B cell (primary cell): ENCODE data around the gene CCDC137. TPM values are rescaled to one million over a fixed set of nuclear protein-coding genes. Genes with fewer than 3 reads are reported as not detected.

ENCODE experiments used
- ATAC-seq: fragments of 200-7000 bp; cut with Tn5 transposase; one replicate; pipeline ENCODE4 v1.10.0; 2021; ENCODE audit warnings: low read depth, mild to moderate bottlenecking, moderate number of reproducible peaks, moderate library complexity
- CTCF ChIA-PET: fragments of 350-600 bp; sonication (Branson Sonifier 250); formaldehyde crosslinking; loops from one replicate; lab custom pipeline; 2021; ENCODE audit warnings: antibody characterized with exemption, inconsistent platforms; lab: Charles Lee
- POLR2A ChIA-PET: fragments of 350-600 bp; sonication (Branson Sonifier 250); formaldehyde crosslinking; loops from one replicate; lab custom pipeline; 2021; ENCODE audit warnings: antibody characterized with exemption; lab: Charles Lee
- DNase-seq: peaks from one replicate; pipeline ENCODE4 v3.0.0; 2013
- H2AFZ ChIP-seq: 2 replicates; pipeline ENCODE4 v1.6.1; 2012; ENCODE audit warnings: mild to moderate bottlenecking, low read depth, low read length; ENCODE audit not compliant: insufficient read depth, poor library complexity, severe bottlenecking
- H3K27ac ChIP-seq, 2 donors: 1 replicate in 1 of 2; 2 replicates in 1 of 2; pipeline ENCODE4 v1.5.1; 2012 to 2013; ENCODE audit warnings: low read length in 2 of 2, mild to moderate bottlenecking in 2 of 2, moderate library complexity in 1 of 2
- H3K27me3 ChIP-seq, 4 experiments: fragments of 200-600 bp in 1 of 4; sonication (generic) in 1 of 4; replicated peaks in 1 of 4; 1 replicate in 2 of 4; 2 replicates in 2 of 4; pipeline versions ENCODE4 v1.6.1 to v1.7.0; 2013 to 2016; ENCODE audit warnings: low read length in 3 of 4, mild to moderate bottlenecking in 2 of 4, mixed read lengths in 1 of 4, moderate library complexity in 1 of 4; ENCODE audit not compliant: insufficient read depth in 4 of 4, control insufficient read depth in 3 of 4; ENCODE audit errors: control extremely low read depth in 1 of 4
- H3K36me3 ChIP-seq, 2 experiments: replicated peaks in 1 of 2; 1 replicate in 1 of 2; 2 replicates in 1 of 2; pipeline versions ENCODE4 v1.6.1 to v1.7.1; 2013; ENCODE audit warnings: low read length in 1 of 2; ENCODE audit not compliant: insufficient read depth in 2 of 2, control insufficient read depth in 1 of 2; ENCODE audit errors: control extremely low read depth in 1 of 2, extremely low read depth in 1 of 2
- H3K4me1 ChIP-seq, 2 donors: fragments of 200-600 bp in 1 of 2; sonication (generic) in 1 of 2; 1 replicate in 1 of 2; 2 replicates in 1 of 2; pipeline versions ENCODE4 v1.5.1 to v1.6.1; 2013 to 2017; ENCODE audit warnings: low read length in 2 of 2; ENCODE audit not compliant: control insufficient read depth in 2 of 2, insufficient read depth in 2 of 2
- H3K4me2 ChIP-seq: replicated peaks from 2 replicates; pipeline ENCODE3; 2012; ENCODE audit warnings: mild to moderate bottlenecking, low read depth, low read length; ENCODE audit not compliant: poor library complexity, severe bottlenecking
- H3K4me3 ChIP-seq, 5 experiments: fragments of 200-600 bp in 1 of 5; sonication (generic) in 1 of 5; 1 replicate in 3 of 5; 2 replicates in 2 of 5; pipeline versions ENCODE4 v1.5.1 to v1.7.0; 2011 to 2016; ENCODE audit warnings: low read length in 4 of 5, mild to moderate bottlenecking in 4 of 5, low read depth in 2 of 5, control low read depth in 1 of 5, moderate library complexity in 1 of 5; ENCODE audit not compliant: insufficient read depth in 1 of 5; ENCODE audit errors: control extremely low read depth in 1 of 5, extremely low read depth in 1 of 5
- H3K79me2 ChIP-seq: fragments of 200-600 bp; sonication (generic); one replicate; pipeline ENCODE4 v1.6.0; 2016; ENCODE audit warnings: low read length; ENCODE audit not compliant: control insufficient read depth, insufficient read depth
- H3K9ac ChIP-seq: fragments of 200-600 bp; sonication (generic); 2 replicates; pipeline ENCODE4 v1.6.1; 2017; ENCODE audit warnings: mild to moderate bottlenecking, low read length, moderate library complexity
- H3K9me3 ChIP-seq, 3 donors: one replicate each; pipeline versions ENCODE4 v1.6.1 to v1.7.1; 2013; ENCODE audit warnings: low read length in 2 of 3; ENCODE audit not compliant: control insufficient read depth in 2 of 3, insufficient read depth in 1 of 3; ENCODE audit errors: control extremely low read depth in 1 of 3
- H4K20me1 ChIP-seq: 2 replicates; pipeline ENCODE4 v1.6.0; 2012; ENCODE audit warnings: mild to moderate bottlenecking, low read length; ENCODE audit not compliant: insufficient read depth, control insufficient read depth, poor library complexity, severe bottlenecking
- H3K27ac Mint-ChIP-seq: one replicate; pipeline ENCODE4 v1.8.0; 2021; ENCODE audit warnings: mixed read lengths
- H3K27me3 Mint-ChIP-seq: one replicate; pipeline ENCODE4 v1.8.0; 2021; ENCODE audit warnings: mixed read lengths
- H3K4me1 Mint-ChIP-seq: one replicate; pipeline ENCODE4 v1.8.0; 2021; ENCODE audit warnings: mixed read lengths
- H3K4me3 Mint-ChIP-seq: one replicate; pipeline ENCODE4 v1.8.0; 2021; ENCODE audit warnings: mixed read lengths
- H3K9me3 Mint-ChIP-seq: one replicate; pipeline ENCODE4 v1.8.0; 2022; ENCODE audit warnings: mixed read lengths; ENCODE audit not compliant: insufficient read depth
- EZH2 ChIP-seq: IDR thresholded peaks from 2 replicates; pipeline ENCODE4 v1.6.1; 2012; ENCODE audit warnings: borderline replicate concordance, low read depth, mild to moderate bottlenecking, moderate library complexity, low read length; ENCODE audit not compliant: insufficient read depth, poor library complexity, severe bottlenecking
- WGBS: methylation state at CpG from one replicate; pipeline ENCODE4 v1.1.5; 2013; ENCODE audit warnings: missing lambda C conversion rate; ENCODE audit not compliant: insufficient coverage; 5-methylcytosine and 5-hydroxymethylcytosine counted together
- intact Hi-C: fragments of 100-400 bp; cut with micrococcal nuclease; formaldehyde crosslinking; loops from one replicate; pipeline ENCODE4 v1.10.0; 2022
- polyA plus RNA-seq: library from polyadenylated mRNA; depleted of rRNA; stranded (reverse); fragments of >200 nt; gene quantifications from 2 replicates; pipeline ENCODE4 v1.2.3, GENCODE V29; 2012
- total RNA-seq, 2 donors: library from RNA; stranded (reverse); fragments of 120-200 nt in 1 of 2; gene quantifications; 1 replicate in 1 of 2; 2 replicates in 1 of 2; pipeline versions ENCODE4 v1.2.3 to v1.2.4, GENCODE V29; 2013 to 2022
- TF ChIP-seq, protein P1 (sequence below): fragments of 200-600 bp; IDR thresholded peaks from one replicate; pipeline ENCODE4 v1.8.0; 2022; ENCODE audit warnings: antibody characterized with exemption, mild to moderate bottlenecking

Gene CCDC137
- total and polyA plus RNA-seq, 2 donors (not counting 1 experiment from before 2014, with no cell fraction given): 18.8 to 36.0 TPM

DNA sequence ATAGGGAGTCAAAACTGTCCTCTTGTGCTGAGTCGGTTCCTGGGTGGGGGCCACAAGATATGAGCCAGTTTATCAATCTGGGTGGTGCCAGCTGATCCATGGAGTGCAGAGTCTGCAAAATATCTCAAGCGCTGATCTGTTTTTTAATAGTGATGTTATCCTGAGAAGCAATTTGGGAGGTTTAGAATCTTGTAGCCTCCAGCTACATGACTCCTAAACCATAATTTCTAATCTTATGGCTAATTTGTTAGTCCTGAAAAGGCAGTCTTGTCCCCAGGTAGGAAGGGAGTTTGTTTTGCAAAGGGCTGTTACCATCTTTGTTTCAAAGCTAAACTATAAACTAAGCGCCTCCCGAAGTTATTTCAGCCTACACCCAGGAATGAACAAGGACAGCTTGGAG is 27.9 kb upstream of the CCDC137 start:
- Mint-ChIP-seq H3K27ac (no peak overlapping the region), H3K9me3 (no peaks in the 10 kb centered on the region), H3K4me1 (peaks cover 17% of the 10 kb centered on the region), H3K4me3 (peak overlapping the region; percentile 64), H3K27me3 (no peaks in the 10 kb centered on the region)
- H3K4me2 ChIP-seq: no peak overlapping the region
- peaks cover 30% of the 10 kb centered on the region for H3K79me2 ChIP-seq
- peaks cover 11 to 25% of the 10 kb centered on the region in 2 donors for H3K4me1 ChIP-seq
- DNase-seq (no peak), ATAC-seq (no peak)
- intact Hi-C loops: no loop called here
- H2AFZ ChIP-seq: no peak overlapping the region
- no peak overlapping the region for H3K9ac ChIP-seq
- H3K27me3 ChIP-seq: no peaks in the 10 kb centered on the region
- no peaks in the 10 kb centered on the region for H3K9me3 ChIP-seq
- WGBS: no CpG with 5 or more reads among the region's 4 CpGs
- H3K36me3 ChIP-seq: no peaks in the 10 kb centered on the region
- CTCF ChIA-PET: no interaction called here
- TF ChIP-seq, protein P1, sequence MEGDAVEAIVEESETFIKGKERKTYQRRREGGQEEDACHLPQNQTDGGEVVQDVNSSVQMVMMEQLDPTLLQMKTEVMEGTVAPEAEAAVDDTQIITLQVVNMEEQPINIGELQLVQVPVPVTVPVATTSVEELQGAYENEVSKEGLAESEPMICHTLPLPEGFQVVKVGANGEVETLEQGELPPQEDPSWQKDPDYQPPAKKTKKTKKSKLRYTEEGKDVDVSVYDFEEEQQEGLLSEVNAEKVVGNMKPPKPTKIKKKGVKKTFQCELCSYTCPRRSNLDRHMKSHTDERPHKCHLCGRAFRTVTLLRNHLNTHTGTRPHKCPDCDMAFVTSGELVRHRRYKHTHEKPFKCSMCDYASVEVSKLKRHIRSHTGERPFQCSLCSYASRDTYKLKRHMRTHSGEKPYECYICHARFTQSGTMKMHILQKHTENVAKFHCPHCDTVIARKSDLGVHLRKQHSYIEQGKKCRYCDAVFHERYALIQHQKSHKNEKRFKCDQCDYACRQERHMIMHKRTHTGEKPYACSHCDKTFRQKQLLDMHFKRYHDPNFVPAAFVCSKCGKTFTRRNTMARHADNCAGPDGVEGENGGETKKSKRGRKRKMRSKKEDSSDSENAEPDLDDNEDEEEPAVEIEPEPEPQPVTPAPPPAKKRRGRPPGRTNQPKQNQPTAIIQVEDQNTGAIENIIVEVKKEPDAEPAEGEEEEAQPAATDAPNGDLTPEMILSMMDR: no peak
- no peak for TF ChIP-seq EZH2
- peaks cover 15% of the 10 kb centered on the region for H4K20me1 ChIP-seq
- H3K4me3 ChIP-seq: no peak overlapping the region
- POLR2A ChIA-PET: interaction anchor here (0.7 kb wide), 1 partner anchor 214 kb away, joined by 6 read pairs; no protein-coding TSS in a partner anchor
- no peak overlapping the region for H3K27ac ChIP-seq

DNA sequence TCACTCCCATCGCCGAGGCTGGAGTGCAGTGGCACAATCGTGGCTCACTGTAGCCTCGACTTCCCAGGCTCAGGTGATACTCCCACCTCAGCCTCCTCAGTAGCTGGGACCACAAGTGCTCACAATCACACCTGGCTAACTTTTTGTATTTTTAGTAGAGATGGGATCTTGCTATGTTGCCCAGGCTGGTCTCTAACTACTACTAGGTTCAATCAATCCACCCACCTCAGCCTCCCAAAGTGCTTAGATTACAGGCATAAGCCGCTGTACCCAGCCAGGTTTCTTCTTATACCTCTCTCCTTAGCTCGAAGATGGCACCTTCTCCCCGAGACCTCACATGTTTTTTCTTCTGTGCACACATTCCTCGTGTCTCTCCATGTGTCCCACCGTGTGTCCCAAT is 26.5 kb upstream of the CCDC137 start:
- intact Hi-C loops: no loop called here
- POLR2A ChIA-PET: no interaction called here
- no peak overlapping the region for H3K4me2 ChIP-seq
- H3K9ac ChIP-seq: no peak overlapping the region
- no peak overlapping the region for H2AFZ ChIP-seq
- Mint-ChIP-seq H3K27ac (no peak overlapping the region), H3K27me3 (no peaks in the 10 kb centered on the region), H3K4me1 (peaks cover 15% of the 10 kb centered on the region), H3K9me3 (no peaks in the 10 kb centered on the region), H3K4me3 (no peak overlapping the region)
- no peaks in the 10 kb centered on the region for H3K9me3 ChIP-seq
- CTCF ChIA-PET: interaction anchor here (0.7 kb wide), 1 partner anchor 315 kb away, joined by 3 read pairs; no protein-coding TSS in a partner anchor
- ATAC-seq (no peak), DNase-seq (no peak)
- peaks cover 11 to 20% of the 10 kb centered on the region in 2 donors for H3K4me1 ChIP-seq
- no peaks in the 10 kb centered on the region for H3K27me3 ChIP-seq
- no peak overlapping the region for H3K27ac ChIP-seq
- H3K4me3 ChIP-seq: no peak overlapping the region
- H3K79me2 ChIP-seq: peaks cover 17% of the 10 kb centered on the region
- H4K20me1 ChIP-seq: peaks cover 14% of the 10 kb centered on the region
- TF ChIP-seq, protein P1: no peak
- no peak for TF ChIP-seq EZH2
- WGBS: 94% methylated on average over 2 of the region's 9 CpGs
- no peaks in the 10 kb centered on the region for H3K36me3 ChIP-seq
